GM19240 (cell line): ENCODE results near the gene CAMKMT.
"Not testable (repeated sequence)": the region's sequence is repeated elsewhere in the genome, so short reads cannot be mapped to it uniquely, and the experiment has no call there.

Experiments used
- DNase-seq: peaks from one replicate; pipeline ENCODE4 v3.0.0; 2011; ENCODE audit warnings: low spot score; ENCODE audit not compliant: insufficient read length

The CAMKMT gene

DNA sequence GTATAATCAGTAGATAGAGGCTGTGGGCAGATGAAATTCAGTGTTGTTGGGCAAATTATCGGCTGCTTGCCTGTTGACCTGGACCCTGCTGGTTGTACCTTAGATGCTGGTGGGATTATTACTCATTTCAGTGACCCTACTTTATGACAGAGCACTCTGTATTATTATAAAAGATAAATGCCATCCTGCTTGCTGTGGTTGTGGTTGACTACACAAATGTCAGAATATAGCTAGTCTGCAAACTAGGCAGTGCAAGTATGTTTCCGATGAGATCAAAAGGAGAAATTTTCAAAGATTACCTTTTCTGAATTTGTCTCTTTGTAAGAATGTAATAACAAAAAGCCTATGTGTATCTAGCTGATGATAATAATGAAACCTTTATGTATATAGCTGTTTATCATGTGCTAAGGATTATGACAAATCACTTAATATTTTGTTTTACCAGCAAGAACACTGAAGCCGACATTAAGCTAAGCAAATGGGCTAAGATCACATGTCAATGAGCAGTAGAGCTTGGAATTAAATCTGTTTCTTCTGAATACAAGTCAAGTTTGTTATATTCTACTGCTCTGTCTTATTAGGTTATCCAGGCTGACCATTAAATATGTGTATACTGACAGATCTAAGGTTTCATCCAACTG lies 219.2 kb downstream of the CAMKMT start:
- DNase-seq = no peak

- DNase-seq = no peak
Measured at GRCh38 chr2:44582363-44583008, 220.7 kb downstream of the CAMKMT start.

DNA sequence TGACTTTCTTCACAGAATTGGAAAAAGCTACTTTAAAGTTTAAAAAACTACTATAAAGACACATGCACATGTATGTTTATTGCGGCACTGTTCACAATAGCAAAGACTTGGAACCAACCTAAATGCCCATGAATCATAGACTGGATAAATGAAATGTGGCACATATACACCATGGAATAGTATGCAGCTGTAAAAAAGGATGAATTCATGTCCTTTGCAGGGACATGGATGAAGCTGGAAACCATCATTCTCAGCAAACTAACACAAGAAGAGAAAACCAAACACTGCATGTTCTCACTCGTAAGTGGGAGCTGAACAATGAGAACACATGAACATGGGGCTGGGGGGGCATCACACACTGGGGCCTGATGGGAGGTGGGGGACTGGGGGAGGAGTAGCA lies 233.9 kb downstream of the CAMKMT start:
- DNase-seq = not testable (repeated sequence)

GRCh38 chr2:44596537-44597320 lies 235.0 kb downstream of the CAMKMT start:
- DNase-seq = no peak

DNA sequence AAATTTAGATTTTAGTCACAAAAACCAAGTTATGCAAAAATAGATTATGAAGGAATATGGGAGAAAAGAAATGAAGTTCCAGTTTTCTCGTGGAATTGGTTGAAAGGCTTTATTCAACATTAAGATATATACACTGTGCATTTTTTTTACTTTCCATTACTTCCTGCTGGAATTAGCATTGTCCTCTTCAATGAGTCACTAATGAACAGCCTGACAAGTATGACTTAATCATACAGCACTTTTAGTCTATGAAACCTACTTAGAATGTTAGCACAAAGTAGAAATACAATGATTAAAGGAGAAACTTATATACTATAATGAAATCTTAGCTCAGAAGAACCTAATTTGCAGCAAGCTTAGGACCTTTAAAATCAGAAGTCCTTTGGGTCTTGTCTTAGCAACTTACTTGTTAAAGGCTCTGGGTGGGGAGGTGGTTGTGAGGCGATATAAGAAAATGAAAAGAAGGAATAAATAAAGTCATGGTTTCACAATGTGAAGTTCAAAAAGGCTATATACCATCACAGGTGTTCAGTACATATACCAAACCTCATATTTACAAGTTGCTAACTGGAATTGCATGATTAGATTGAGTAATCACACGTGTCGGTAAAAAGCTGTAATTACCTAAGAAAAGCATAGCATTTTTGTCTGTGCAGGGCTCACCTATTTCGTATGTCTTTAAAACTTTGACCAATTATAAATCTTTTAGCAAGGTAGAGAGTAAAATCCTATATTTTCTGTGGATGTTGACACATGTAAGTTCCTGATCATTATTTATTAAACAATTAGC lies 236.8 kb downstream of the CAMKMT start:
- DNase-seq = no peak

- DNase-seq = no peak
Measured at GRCh38 chr2:44599130-44599529, 237.4 kb downstream of the CAMKMT start.

DNA sequence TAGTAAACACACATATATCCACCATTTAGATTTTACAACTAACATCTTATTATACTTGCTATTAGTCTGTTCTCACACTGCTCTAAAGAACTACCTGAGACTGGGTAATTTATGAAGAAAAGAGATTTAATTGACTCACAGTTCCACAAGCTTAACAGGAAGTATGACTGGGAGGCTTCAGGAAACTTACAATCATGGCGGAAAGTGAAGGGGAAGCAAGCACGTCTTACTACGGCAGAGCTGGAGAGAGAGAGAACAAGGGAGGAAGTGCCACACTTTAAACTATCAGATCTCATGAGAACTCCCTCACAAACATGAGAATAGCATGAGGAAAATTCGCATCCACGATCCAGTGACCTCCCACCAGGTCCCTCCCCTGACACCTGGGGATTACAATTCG lies 240.7 kb downstream of the CAMKMT start:
- no peak for DNase-seq

GRCh38 chr2:44605511-44605910 lies 243.8 kb downstream of the CAMKMT start:
- no peak for DNase-seq

DNA sequence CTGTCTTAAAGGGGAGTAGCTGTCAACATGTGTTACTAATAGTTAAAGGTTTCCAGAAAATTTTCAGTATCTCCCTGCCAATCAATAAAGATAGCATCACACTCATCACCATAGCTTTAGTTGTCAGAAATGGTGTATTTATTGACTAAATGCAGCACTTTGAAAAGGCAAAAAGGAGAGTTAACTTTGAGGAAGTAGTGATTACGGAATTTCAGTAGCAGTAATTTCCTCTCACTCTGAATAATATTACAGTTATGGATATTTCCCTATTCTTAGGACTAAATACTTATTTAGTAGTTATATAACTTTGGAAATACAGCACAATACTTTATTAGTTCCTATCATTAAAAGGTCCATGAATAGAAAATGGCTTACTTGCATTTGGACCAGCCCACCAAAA lies 250.5 kb downstream of the CAMKMT start:
- no peak for DNase-seq

DNA sequence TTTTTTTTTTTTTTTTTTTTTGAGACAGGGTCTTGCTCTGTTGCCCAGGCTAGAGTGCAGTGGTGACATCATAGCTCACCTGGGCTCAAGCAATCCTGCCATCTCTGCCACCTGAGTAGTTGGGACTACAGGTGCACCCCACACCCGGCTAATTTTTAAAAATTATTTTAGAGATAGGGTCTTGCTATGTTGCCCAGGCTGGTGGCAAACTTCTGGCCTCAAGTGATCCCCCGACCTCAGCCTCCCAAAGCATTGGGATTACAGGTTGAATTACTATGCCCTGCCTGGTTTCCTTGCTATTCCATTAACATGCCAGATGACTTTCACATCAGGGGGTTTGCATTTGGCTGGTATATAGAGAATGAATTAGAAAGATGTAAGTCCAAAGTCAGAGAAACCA lies 253.2 kb downstream of the CAMKMT start:
- no peak for DNase-seq

- DNase-seq = no peak
Measured at GRCh38 chr2:44615950-44616518, 254.3 kb downstream of the CAMKMT start.

DNA sequence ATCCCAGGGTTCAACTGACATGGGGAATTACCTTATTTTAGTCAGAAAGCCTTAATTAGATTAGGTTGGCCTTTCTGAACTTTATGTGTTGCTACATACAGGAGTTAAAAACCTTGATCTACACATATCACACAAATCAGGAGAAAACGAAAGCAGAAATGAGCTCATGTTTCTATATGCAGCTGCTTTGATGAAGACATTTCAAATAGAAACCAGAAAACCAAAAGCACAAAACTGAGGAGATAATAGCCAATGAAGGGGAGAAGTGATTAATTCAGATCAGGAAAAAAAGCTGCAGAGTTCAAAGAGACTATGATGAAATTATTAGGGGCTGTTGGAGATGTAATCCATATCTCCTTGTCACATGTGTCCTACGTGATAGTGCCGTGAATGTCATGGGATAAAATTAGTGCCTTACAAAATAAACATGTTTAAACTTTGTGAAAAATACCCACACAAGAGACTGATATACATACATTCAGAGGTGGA lies 255.0 kb downstream of the CAMKMT start:
- DNase-seq = no peak

DNA sequence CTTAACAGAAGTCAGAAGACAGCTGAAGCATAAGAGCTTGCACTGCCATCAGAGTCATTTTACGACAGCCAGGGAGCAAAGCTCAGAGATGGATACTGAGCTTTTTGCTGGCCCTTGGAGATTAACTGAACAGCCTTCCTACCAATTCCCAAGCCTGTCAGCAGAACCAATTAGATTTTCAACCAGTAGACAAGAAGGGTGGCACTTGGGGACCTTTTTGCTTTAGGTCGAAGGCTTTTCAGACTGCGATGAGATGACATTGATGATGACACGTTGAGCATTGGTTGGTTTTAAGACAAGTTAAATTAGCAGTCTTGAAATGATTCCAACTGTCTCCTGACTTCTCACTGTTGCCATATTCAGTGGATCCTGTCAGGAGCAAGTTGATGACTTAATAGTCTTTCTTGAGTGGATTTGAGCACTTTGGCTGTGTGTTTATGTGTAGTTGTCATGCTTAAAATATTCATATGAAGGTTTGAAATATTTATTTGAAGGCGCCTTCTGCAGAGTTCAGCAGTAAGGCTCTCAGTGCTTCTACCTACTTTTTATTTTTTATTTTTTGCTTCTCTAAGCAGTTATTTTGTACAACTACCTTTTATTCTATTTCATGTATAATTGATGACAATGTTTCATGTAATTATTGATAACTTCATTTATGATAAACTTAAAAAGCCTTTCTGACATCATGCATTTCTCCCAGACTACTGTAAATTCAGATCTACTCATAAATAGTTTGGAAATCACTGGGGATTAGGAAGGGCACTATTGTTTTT lies 256.7 kb downstream of the CAMKMT start:
- DNase-seq = no peak

DNA sequence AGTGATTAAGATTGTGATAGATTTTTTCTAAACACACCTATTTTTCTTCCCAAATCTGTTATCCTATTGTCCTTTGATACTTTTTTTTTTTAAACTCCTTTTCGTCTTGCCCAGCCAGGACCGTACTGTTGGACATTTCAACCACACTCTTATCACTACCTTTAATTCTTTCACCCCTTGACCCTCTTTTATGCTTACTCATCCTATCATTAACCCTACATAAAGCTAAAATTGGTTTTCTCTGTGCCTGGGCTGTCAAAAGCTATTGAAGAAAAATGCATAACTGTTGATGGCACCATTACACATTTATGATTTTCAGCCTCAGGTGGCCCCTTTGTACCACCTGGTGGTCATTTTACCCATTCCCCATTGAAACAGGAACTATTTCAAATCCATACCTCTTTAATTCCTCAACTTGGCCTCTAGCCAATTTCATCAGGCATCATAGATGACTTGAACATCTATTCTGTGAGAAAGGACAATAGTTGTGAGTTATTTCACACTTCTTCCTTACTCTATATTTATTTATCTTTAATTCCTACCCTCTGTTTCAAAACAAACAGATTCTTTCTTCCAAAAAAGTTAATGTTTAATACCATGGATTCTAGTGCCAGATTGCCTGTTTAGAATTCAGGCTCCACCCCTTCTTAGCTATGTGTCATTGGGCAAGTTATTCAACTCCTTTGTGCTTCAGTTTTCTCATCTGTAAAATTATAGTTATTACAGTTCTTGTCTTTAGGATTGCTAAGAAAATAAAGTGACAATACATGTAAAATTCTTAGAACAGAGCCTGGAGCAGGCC lies 258.6 kb downstream of the CAMKMT start:
- no peak for DNase-seq

DNA sequence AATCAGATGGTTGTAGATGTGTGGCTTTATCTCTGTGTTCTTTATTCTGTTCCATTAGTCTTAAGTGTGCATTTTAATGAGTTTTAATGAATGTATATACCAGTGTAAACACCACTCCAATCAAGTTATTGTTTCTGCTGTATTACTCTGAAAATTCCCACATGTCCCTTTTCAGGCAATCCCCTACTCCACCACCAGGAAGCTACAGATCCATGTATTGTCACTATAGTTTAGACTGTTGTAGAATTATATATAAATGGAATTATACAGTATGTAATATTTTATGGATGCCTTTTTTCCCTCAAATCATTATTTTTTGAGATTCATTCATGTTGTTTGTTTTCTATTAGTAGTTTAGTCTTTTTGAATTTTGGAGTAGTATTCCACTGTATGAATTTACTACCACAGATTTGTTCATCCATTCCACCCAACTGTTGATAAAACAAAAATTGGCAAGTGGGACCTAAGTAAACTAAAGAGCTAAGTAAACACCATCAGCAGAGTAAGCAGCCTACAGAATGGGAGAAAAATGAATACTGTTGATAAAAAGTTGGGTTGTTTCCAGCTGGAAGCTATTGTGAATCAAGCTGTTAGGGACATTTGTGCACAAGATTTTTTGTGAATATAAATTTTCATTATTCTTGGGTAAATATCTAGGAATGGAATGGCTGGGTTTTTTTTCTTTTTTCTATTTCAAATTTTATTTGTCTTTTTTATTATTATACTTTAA lies 262.0 kb downstream of the CAMKMT start:
- no peak for DNase-seq

- DNase-seq = no peak
Measured at GRCh38 chr2:44628297-44628696, 266.6 kb downstream of the CAMKMT start.

GRCh38 chr2:44632931-44633689 lies 271.4 kb downstream of the CAMKMT start:
- DNase-seq = no peak

GRCh38 chr2:44635725-44636124 lies 274.0 kb downstream of the CAMKMT start:
- DNase-seq = no peak
